Esophagus squamous epithelium (tissue), 5 donors: ENCODE results near the gene UTP11. TPM values are rescaled to one million over a fixed set of nuclear protein-coding genes. Genes with fewer than 3 reads are reported as not detected.

Experiments used
- DNase-seq: peaks from one replicate; lab custom pipeline; 2025; lab: John Stamatoyannopoulos, UW
- H3K27ac ChIP-seq, 4 donors: fragments of 200-600 bp; sonication (generic); one replicate each; pipeline ENCODE4 v1.5.1; 2016 to 2019; ENCODE audit warnings: mild to moderate bottlenecking in 1 of 4
- H3K27me3 ChIP-seq, 4 donors: fragments of 200-600 bp; sonication (generic); 1 replicate in 3 of 4; 2 replicates in 1 of 4; pipeline versions ENCODE4 v1.5.1 to v1.6.0; 2017 to 2021; ENCODE audit warnings: antibody characterized with exemption in 1 of 4
- H3K36me3 ChIP-seq, 3 donors: fragments of 200-600 bp; sonication (generic); one replicate each; pipeline ENCODE4 v1.5.1; 2016 to 2019
- H3K4me1 ChIP-seq, 3 donors: fragments of 200-600 bp; sonication (generic); one replicate each; pipeline ENCODE4 v1.5.1; 2017 to 2019
- H3K4me3 ChIP-seq, 4 donors: fragments of 200-600 bp; sonication (generic); 1 replicate in 3 of 4; 2 replicates in 1 of 4; pipeline ENCODE4 v1.5.1; 2016 to 2019; ENCODE audit warnings: mild to moderate bottlenecking in 2 of 4, moderate library complexity in 1 of 4
- H3K9me3 ChIP-seq, 3 donors: fragments of 200-600 bp; sonication (generic); one replicate each; pipeline ENCODE4 v1.5.1; 2016 to 2019
- POLR2A ChIP-seq, 4 donors: fragments of 450-650 bp; IDR thresholded peaks; one replicate each; pipeline ENCODE4 v1.6.1; 2017; ENCODE audit warnings: antibody characterized with exemption in 4 of 4, mild to moderate bottlenecking in 4 of 4, moderate library complexity in 3 of 4
- WGBS, 2 donors: methylation state at CpG; one replicate each; pipeline ENCODE4 v1.1.5; 2018; 5-methylcytosine and 5-hydroxymethylcytosine counted together
- intact Hi-C: fragments of 100-400 bp; cut with DNase I; formaldehyde crosslinking; loops from one replicate; pipeline ENCODE4 v1.15.0; 2022
- small RNA-seq, 4 donors: library from RNA; depleted of rRNA; stranded (forward); fragments of <200 nt; gene quantifications; one replicate each; pipeline ENCODE3, GENCODE V24; 2016
- total RNA-seq, 4 donors: library from RNA; depleted of rRNA; stranded (reverse); fragments of >200 nt; gene quantifications; one replicate each; pipeline ENCODE4 v1.1.0, GENCODE V29; 2016
- TF ChIP-seq, protein P1 (sequence below), 6 experiments: fragments of 450-650 bp in 4 of 6; fragments of 200-600 bp in 2 of 6; sonication (generic) in 2 of 6; IDR thresholded peaks; one replicate each; pipeline ENCODE4 v1.5.1; 2016 to 2019; ENCODE audit warnings: antibody characterized with exemption in 6 of 6, mild to moderate bottlenecking in 4 of 6, moderate library complexity in 4 of 6
- donor health status: DM: yes; HTN: yes; CAD: no.

The UTP11 gene
- total RNA-seq, 4 donors from 2014 or later, result 38.5 to 71.5 (median 54.5) TPM

- 83 to 87% methylated on average over 2 of the region's 2 CpGs for WGBS, 2 donors
- no peak overlapping the region for H3K4me3 ChIP-seq
Measured at GRCh38 chr1:38072858-38073257, 60.3 kb downstream of the UTP11 start.

GRCh38 chr1:38073534-38074301 is 61.2 kb downstream of the UTP11 start:
- no peaks in the 10 kb centered on the region for H3K36me3 ChIP-seq
- 21 to 28% methylated on average over 9 of the region's 9 CpGs for WGBS, 2 donors
- no peaks in the 10 kb centered on the region for H3K9me3 ChIP-seq
- H3K4me3 ChIP-seq, result no peak overlapping the region
- H3K27ac ChIP-seq, result peak overlapping the region; percentile 64 to 72 (median 68)
- intact Hi-C loops, result no loop called here
- TF ChIP-seq, protein P1, sequence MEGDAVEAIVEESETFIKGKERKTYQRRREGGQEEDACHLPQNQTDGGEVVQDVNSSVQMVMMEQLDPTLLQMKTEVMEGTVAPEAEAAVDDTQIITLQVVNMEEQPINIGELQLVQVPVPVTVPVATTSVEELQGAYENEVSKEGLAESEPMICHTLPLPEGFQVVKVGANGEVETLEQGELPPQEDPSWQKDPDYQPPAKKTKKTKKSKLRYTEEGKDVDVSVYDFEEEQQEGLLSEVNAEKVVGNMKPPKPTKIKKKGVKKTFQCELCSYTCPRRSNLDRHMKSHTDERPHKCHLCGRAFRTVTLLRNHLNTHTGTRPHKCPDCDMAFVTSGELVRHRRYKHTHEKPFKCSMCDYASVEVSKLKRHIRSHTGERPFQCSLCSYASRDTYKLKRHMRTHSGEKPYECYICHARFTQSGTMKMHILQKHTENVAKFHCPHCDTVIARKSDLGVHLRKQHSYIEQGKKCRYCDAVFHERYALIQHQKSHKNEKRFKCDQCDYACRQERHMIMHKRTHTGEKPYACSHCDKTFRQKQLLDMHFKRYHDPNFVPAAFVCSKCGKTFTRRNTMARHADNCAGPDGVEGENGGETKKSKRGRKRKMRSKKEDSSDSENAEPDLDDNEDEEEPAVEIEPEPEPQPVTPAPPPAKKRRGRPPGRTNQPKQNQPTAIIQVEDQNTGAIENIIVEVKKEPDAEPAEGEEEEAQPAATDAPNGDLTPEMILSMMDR (IDR thresholded peaks at IDR 0.05), result no peak
- TF ChIP-seq POLR2A (IDR thresholded peaks at IDR 0.05), result no peak
- H3K27me3 ChIP-seq, result peaks cover 0 to 49% (median 0%) of the 10 kb centered on the region in 4 donors
- H3K4me1 ChIP-seq, result peaks cover 8 to 53% (median 28%) of the 10 kb centered on the region in 3 donors
- no peak for DNase-seq

More at GRCh38 chr1:38072858-38073257, 60.3 kb downstream of the UTP11 start:
- Histone ChIP-seq H3K9me3 (no peaks in the 10 kb centered on the region), H3K27me3 (peaks cover 0 to 56% (median 0%) of the 10 kb centered on the region in 4 donors), H3K27ac (peak overlapping the region; percentile 2 to 68 (median 66)), H3K4me1 (peaks cover 8 to 53% (median 28%) of the 10 kb centered on the region in 3 donors), H3K36me3 (no peaks in the 10 kb centered on the region)
- TF ChIP-seq, protein P1 (IDR thresholded peaks at IDR 0.05), result no peak
- TF ChIP-seq POLR2A (IDR thresholded peaks at IDR 0.05), result no peak
- intact Hi-C loops, result no loop called here
- DNase-seq, result no peak

- peaks cover 0 to 43% (median 0%) of the 10 kb centered on the region in 4 donors for H3K27me3 ChIP-seq
- TF ChIP-seq POLR2A (IDR thresholded peaks at IDR 0.05), result no peak
- TF ChIP-seq, protein P1 (IDR thresholded peaks at IDR 0.05), result no peak
Measured at GRCh38 chr1:38074302-38074677, 61.8 kb downstream of the UTP11 start.

More at GRCh38 chr1:38074302-38074677, 61.8 kb downstream of the UTP11 start:
- Histone ChIP-seq H3K27ac (peak overlapping the region; percentile 64 to 72 (median 68)), H3K4me3 (no peak overlapping the region), H3K4me1 (peaks cover 8 to 53% (median 28%) of the 10 kb centered on the region in 3 donors), H3K9me3 (no peaks in the 10 kb centered on the region), H3K36me3 (no peaks in the 10 kb centered on the region)
- no peak for DNase-seq
- intact Hi-C loops, result no loop called here
- WGBS, 2 donors, result 33 to 64% methylated on average over 4 of the region's 4 CpGs

Small RNA genes within 50 kb of the gene (small RNA-seq; reads per million reads assigned to genes)
- 0 reads per million in 4 donors for gene RNU6-510P

Other genes with a start within 250 kb of the UTP11 start
- under 1 TPM in 3 of 4 donors, not detected in 1; 0.19 to 0.49 (median 0.31) TPM for gene EPHA10, start 247.6 kb upstream of the UTP11 start, total RNA-seq
- gene MANEAL, start 218.9 kb upstream of the UTP11 start, total RNA-seq, result 1 to 10 TPM; 2.3 to 5.0 (median 3.7) TPM
- 10 to 100 TPM; 40.9 to 60.2 (median 52.1) TPM for gene C1orf122, start 204.9 kb upstream of the UTP11 start, total RNA-seq
- 10 to 100 TPM; 19.9 to 26.0 (median 21.1) TPM for gene YRDC, start 204.5 kb upstream of the UTP11 start, total RNA-seq
- 10 to 100 TPM in 2 of 4 donors, 1 to 10 TPM in 2; 6.3 to 13.4 (median 9.9) TPM for gene MTF1, start 153.1 kb upstream of the UTP11 start, total RNA-seq
- gene INPP5B, start 65.7 kb upstream of the UTP11 start, total RNA-seq, result 10 to 100 TPM in 3 of 4 donors, 1 to 10 TPM in 1; 6.2 to 20.4 (median 13.7) TPM
- gene SF3A3, start 22.7 kb upstream of the UTP11 start, total RNA-seq, result 10 to 100 TPM; 33.9 to 49.7 (median 44.4) TPM
- 10 to 100 TPM in 3 of 4 donors, 1 to 10 TPM in 1; 6.2 to 18.7 (median 12.4) TPM for gene FHL3, start 7.2 kb upstream of the UTP11 start, total RNA-seq
- gene POU3F1, start 34.1 kb downstream of the UTP11 start, total RNA-seq, result 1 to 10 TPM; 2.1 to 4.5 (median 2.8) TPM